T-helper 1 cell treated with Interleukin-12 subunit alpha and Interleukin-12 subunit beta and Interleukin-4 antibody, amounts not matched to agents 30 μg/mL and 1 μg/mL, for 36 hours (primary cell): ENCODE measurements around the gene CUL5.

Experiments used
- H3K27ac Mint-ChIP-seq: one replicate; pipeline ENCODE4 v1.8.0; 2021; ENCODE audit warnings: mild to moderate bottlenecking, mixed read lengths
- H3K27me3 Mint-ChIP-seq: one replicate; pipeline ENCODE4 v1.8.0; 2021; ENCODE audit warnings: low read depth, mixed read lengths
- H3K36me3 Mint-ChIP-seq: one replicate; pipeline ENCODE4 v1.8.0; 2021; ENCODE audit warnings: low read depth, mixed read lengths
- H3K4me1 Mint-ChIP-seq: one replicate; pipeline ENCODE4 v1.8.0; 2021; ENCODE audit warnings: low read depth, mixed read lengths
- H3K4me3 Mint-ChIP-seq: one replicate; pipeline ENCODE4 v1.8.0; 2021; ENCODE audit warnings: mild to moderate bottlenecking, moderate library complexity, mixed read lengths
- H3K9me3 Mint-ChIP-seq: one replicate; pipeline ENCODE4 v1.8.0; 2021; ENCODE audit warnings: mixed read lengths

CUL5 gene

DNA sequence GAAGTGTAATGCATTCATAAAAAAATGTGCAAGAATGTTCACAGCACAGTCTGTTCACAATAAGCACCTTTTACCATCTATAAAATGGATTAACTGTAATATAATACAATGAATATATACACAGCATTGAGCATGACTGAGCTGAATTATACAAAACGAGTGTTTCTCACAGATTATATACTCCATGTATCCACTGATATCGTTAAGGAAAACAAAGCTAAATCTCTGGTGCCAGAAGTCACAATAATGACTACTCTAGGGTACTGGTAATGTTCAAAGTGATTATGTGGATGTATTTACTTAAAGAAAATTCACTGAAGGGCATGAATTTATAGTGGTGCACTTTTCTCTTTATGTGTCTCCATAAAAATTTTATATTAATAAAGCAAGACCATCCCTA lies 145.9 kb downstream of the CUL5 start:
- no peak overlapping the region for H3K27ac Mint-ChIP-seq
- no peak overlapping the region for H3K4me3 Mint-ChIP-seq
- H3K4me1 Mint-ChIP-seq = no peaks in the 10 kb centered on the region
- H3K9me3 Mint-ChIP-seq = no peaks in the 10 kb centered on the region
- H3K27me3 Mint-ChIP-seq = no peaks in the 10 kb centered on the region
- H3K36me3 Mint-ChIP-seq = peaks cover 30% of the 10 kb centered on the region
